Left forelimb (tissue), 1 donor: ENCODE data around the gene FAM89B.
"Not testable (repeated sequence)": the region's sequence is repeated elsewhere in the genome, so short reads cannot be mapped to it uniquely, and the experiment has no call there.

Source experiments
- DNase-seq: peaks from one replicate; pipeline ENCODE4 v3.0.0-alpha.2; 2018; ENCODE audit warnings: low spot score

The FAM89B gene

DNA sequence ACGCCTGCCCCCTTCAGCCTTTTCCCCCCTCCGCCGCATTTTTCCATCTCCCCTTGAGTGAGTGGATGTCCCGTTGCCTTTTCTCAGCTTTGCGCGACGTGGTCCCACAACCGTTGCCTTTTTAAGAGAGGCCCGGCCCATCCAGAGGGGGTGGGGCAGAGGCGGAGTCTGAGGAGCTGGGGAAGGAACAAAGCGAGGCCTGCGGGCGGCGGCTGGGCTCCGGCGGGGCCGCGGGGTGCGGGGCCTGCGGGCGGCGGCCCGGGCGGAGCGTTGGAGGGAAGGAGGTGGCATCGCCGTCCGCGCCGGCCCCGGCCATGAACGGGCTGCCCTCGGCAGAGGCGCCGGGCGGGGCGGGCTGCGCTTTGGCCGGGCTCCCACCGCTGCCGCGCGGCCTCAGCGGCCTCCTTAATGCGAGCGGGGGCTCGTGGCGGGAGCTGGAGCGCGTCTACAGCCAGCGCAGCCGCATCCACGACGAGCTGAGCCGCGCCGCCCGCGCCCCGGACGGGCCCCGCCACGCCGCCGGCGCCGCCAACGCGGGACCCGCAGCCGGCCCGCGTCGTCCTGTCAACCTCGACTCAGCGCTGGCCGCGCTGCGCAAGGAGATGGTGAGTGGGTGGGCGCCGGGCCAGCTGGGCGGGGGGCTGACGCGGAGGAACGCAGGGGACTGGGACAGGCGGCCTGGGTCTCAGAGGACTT is at the start of gene FAM89B:
Gene FAM89B (plus strand): TSS at position 183 of the 696 bp plus-strand sequence. CDS start 132 bp downstream, at position 315.
- DNase-seq = peak; percentile 93

GRCh38 chr11:65522718-65523630 is 49.4 kb upstream of the FAM89B start:
- not testable (repeated sequence) for DNase-seq

- DNase-seq = not testable (repeated sequence)
Measured at GRCh38 chr11:65523631-65523968, 48.7 kb upstream of the FAM89B start.

GRCh38 chr11:65524014-65524740 is 48.2 kb upstream of the FAM89B start:
- no peak for DNase-seq

DNA sequence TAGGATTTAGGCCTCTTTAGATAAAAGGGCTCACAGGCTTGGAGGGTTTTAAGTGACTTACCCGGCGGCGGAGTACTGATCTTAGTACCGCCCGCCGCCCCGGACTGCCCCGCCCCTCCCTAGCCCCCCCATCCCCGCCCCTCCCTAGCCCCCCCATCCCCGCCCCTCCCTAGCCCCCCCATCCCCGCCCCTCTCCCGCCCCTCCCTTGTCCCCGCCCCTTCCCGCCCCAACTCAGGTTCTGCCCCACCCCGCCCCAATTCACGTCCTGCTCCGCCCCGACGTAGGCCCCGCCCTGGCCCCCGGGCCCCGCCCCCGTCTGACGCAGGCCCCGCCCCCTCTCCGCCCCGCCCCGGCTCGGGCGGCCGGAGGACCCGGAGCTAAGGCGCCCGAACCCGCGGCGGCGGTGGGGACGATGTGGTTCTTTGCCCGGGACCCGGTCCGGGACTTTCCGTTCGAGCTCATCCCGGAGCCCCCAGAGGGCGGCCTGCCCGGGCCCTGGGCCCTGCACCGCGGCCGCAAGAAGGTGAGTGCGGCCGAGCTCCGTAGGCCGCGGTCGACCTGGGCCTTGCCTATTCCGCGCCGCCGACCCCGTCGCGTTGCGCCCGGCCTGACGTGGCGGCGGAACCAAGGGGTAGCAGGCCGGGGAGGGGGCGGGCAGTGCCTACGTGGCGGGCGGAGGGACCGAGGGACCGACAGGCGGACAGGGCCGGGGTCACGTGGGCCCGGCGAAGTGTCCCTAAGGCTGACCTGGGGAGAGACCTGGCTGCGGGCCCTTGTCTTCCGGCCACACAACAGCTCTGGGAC is 47.4 kb upstream of the FAM89B start, which contains the start of gene SCYL1:
Gene SCYL1 (plus strand): TSS at position 343 of the 805 bp plus-strand sequence. CDS start 71 bp downstream, at position 414.
- peak; percentile 95 for DNase-seq

GRCh38 chr11:65525546-65526480 is 46.5 kb upstream of the FAM89B start:
- DNase-seq = no peak

GRCh38 chr11:65526744-65527143 is 45.6 kb upstream of the FAM89B start:
- DNase-seq = no peak

GRCh38 chr11:65528819-65529350 is 43.5 kb upstream of the FAM89B start:
- no peak for DNase-seq

DNA sequence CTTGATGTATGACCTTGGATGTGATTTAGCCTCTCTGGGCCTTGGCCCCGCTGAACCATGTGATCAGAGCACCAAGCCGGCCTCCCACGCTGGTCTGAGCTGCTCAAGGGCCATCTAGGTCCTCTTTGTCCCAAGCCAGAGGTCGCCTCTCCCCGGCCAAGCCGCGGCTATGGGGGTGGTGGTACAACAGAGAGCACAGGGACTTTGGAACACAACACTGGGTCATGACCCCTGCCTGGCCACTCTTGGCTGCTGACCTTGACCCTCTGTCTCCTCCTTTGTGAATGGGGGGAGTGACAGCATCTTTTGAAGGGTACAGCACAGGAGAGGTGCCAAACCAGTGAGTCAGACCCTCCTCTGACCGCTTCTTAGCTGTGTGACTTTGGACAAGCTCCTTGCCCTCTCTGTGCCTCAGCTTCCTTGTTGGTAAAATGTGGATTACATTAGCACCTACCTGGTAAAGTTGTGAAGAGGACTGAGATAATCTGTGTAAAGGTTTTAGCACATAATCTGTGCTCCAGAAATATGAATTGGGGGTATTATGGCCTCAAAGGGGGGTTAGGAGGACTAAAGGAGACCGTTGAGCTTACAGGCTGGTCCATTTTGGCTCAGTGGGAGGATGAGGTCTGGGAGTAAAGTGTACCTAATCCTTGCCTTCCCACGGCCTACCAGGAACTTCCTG is 42.7 kb upstream of the FAM89B start:
- DNase-seq = no peak

GRCh38 chr11:65530157-65530496 is 42.2 kb upstream of the FAM89B start:
- no peak for DNase-seq

- no peak for DNase-seq
Measured at GRCh38 chr11:65532388-65533064, 39.8 kb upstream of the FAM89B start.

- no peak for DNase-seq
Measured at GRCh38 chr11:65535102-65535501, 37.2 kb upstream of the FAM89B start.

DNA sequence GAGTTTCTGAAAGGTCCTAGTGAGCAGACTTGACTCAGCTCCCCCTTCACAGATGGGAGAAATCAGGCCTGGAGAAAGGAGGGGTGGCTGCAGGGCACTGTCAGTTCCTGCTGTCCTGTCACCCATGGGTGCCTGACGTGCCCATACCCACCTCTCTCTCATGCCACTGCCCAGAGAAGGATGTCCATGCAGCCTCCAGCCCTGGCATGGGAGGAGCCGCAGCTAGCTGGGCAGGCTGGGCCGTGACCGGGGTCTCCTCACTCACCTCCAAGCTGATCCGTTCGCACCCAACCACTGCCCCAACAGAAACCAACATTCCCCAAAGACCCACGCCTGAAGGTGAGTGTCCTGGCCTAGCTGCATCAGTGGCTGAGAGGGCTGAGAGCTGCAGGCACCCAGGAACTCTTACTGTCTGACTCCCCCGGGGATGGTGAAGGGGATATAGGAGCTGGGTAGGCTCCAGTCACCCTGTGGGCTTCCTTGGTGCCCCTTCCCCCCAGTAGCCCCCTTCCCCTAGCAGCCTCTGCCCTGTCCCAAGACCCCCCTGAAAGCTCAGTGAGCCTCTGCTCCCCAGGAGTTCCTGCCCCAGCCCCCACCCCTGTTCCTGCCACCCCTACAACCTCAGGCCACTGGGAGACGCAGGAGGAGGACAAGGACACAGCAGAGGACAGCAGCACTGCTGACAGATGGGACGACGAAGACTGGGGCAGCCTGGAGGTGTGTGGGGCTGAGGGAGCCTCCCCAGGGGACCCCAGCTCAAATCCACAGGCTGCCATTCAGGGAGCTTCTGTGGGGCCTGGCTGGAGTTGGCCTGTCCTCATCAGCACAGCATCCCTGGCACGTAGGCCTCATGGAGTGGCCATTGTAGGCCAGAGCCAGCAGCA is 35.7 kb upstream of the FAM89B start:
- DNase-seq = no peak

- no peak for DNase-seq
Measured at GRCh38 chr11:65537296-65537597, 35.1 kb upstream of the FAM89B start.

GRCh38 chr11:65537620-65538231 is 34.6 kb upstream of the FAM89B start:
- no peak for DNase-seq

DNA sequence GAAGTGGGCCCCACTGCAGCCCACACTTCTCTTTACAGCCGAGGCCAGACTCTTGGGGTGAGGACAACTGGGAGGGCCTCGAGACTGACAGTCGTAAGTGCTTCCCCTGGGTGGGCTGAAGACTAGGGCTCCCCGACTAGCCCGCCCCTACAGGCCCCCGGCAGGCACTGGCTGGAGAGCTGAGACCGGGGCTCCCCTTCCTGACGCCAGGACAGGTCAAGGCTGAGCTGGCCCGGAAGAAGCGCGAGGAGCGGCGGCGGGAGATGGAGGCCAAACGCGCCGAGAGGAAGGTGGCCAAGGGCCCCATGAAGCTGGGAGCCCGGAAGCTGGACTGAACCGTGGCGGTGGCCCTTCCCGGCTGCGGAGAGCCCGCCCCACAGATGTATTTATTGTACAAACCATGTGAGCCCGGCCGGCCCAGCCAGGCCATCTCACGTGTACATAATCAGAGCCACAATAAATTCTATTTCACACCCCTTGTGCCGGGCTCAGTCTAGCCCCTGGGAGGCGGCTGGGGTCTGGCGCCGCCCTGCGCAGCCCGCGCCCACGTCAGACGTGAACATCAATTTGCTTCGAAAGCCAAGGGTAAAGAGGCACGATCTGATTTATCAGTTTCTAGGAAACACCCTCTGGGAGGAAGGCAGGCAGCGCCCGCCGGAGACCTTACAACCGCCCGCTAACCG is 34.0 kb upstream of the FAM89B start:
- no peak for DNase-seq
